ENCODE measurements around the gene STAT1.

STAT1 gene

DNA sequence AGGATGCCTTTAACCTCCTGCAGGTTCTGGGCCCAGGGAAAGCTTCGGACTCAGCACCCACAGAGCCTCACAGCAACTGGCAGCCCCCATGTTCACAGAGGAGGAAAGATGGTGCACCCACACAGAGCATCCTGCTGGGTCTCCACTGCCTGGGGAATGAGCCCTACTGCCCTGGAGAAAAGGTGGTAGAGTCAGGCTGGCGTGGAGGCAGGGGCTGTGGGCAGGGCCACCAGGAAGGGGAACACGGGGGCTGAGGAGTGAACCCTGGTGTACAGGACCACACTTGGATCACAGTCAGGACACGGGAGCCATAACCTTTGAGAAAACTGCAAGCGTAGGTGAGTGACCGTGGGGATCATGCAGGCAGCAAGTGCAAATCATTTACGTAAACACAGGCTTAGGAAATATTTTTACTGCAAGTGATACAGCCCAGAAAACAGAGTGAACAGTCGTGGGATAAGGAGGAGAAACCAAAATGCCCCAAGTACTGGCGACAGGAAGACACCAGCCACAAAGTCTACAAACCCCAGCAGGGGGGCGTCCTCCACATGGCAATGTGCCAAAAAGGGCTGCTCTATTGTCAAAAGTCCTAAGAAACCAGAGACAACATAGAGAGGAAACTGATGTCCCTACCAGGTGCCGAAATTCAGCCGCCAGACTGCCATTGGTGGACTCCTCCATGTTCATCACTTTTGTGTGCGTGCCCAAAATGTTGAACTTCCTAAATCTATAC is 27.6 kb downstream of the STAT1 start:
- ChIA-PET CTCF (interaction anchor here (1.6 to 3.1 kb wide), 2 partner anchors 12 to 39 kb away, joined by 5 to 11 read pairs; no protein-coding TSS in a partner anchor), POLR2A (no interaction called here)
- Histone ChIP-seq H3K4me1 (ENCODE audit: control extremely low read depth in 1 of 4, control insufficient read depth in 4 of 4, insufficient read depth in 4 of 4, low read length in 3 of 4) (peaks cover 0 to 22% (median 8%) of the 10 kb centered on the region in 4 experiments), H3K9me3 (ENCODE audit: control extremely low read depth in 1 of 5, control insufficient read depth in 4 of 5, insufficient read depth in 2 of 5, low read depth in 1 of 5, low read length in 4 of 5) (peaks cover 0 to 7% (median 0%) of the 10 kb centered on the region in 5 experiments), H3K27me3 (replicated peaks in 2 of 5; ENCODE audit: control insufficient read depth in 4 of 5, insufficient read depth in 5 of 5, low read length in 4 of 5) (no peaks in the 10 kb centered on the region), H3K4me3 (ENCODE audit: control insufficient read depth in 1 of 7, extremely low read depth in 1 of 7, insufficient read depth in 4 of 7, low read depth in 2 of 7, low read length in 6 of 7) (peak overlapping the region in 1 of 7 experiments; percentile 34), H3K36me3 (ENCODE audit: control insufficient read depth in 4 of 4, insufficient read depth in 4 of 4, low read length in 3 of 4) (peaks cover 38 to 98% (median 68%) of the 10 kb centered on the region in 4 experiments), H3K27ac (ENCODE audit: insufficient read depth in 1 of 2, low read depth in 1 of 2, low read length in 2 of 2, poor library complexity in 1 of 2, severe bottlenecking in 2 of 2) (no peak overlapping the region)
- 33% methylated on average over 9 of the region's 13 CpGs for WGBS (ENCODE audit: insufficient coverage)
- DNase-seq = peak; percentile 41 to 79 (median 77)

- POLR2A ChIA-PET = no interaction called here
- Histone ChIP-seq H3K27me3 (replicated peaks in 2 of 5; ENCODE audit: control insufficient read depth in 4 of 5, insufficient read depth in 5 of 5, low read length in 4 of 5) (no peaks in the 10 kb centered on the region), H3K9me3 (ENCODE audit: control extremely low read depth in 1 of 5, control insufficient read depth in 4 of 5, insufficient read depth in 2 of 5, low read depth in 1 of 5, low read length in 4 of 5) (peaks cover 0 to 7% (median 0%) of the 10 kb centered on the region in 5 experiments), H3K36me3 (ENCODE audit: control insufficient read depth in 4 of 4, insufficient read depth in 4 of 4, low read length in 3 of 4) (peaks cover 27 to 97% (median 59%) of the 10 kb centered on the region in 4 experiments), H3K4me3 (ENCODE audit: control insufficient read depth in 1 of 7, extremely low read depth in 1 of 7, insufficient read depth in 4 of 7, low read depth in 2 of 7, low read length in 6 of 7) (no peak overlapping the region), H3K4me1 (ENCODE audit: control extremely low read depth in 1 of 4, control insufficient read depth in 4 of 4, insufficient read depth in 4 of 4, low read length in 3 of 4) (peaks cover 5 to 40% (median 24%) of the 10 kb centered on the region in 4 experiments), H3K27ac (ENCODE audit: insufficient read depth in 1 of 2, low read depth in 1 of 2, low read length in 2 of 2, poor library complexity in 1 of 2, severe bottlenecking in 2 of 2) (no peak overlapping the region)
- DNase-seq = no peak
- 96% methylated on average over 5 of the region's 5 CpGs for WGBS (ENCODE audit: insufficient coverage)
- CTCF ChIA-PET = interaction anchor here (0.6 to 1.9 kb wide), 4 partner anchors 8 to 93 kb away, joined by 4 to 7 read pairs (median 4); no protein-coding TSS in a partner anchor
Measured at GRCh38 chr2:190984595-190984994, 29.4 kb downstream of the STAT1 start.

- no peak overlapping the region for H3K27ac ChIP-seq (ENCODE audit: insufficient read depth in 1 of 2, low read depth in 1 of 2, low read length in 2 of 2, poor library complexity in 1 of 2, severe bottlenecking in 2 of 2)
- DNase-seq = no peak
- H3K27me3 ChIP-seq (replicated peaks in 2 of 5; ENCODE audit: control insufficient read depth in 4 of 5, insufficient read depth in 5 of 5, low read length in 4 of 5) = no peaks in the 10 kb centered on the region
- no peak overlapping the region for H3K4me3 ChIP-seq (ENCODE audit: control insufficient read depth in 1 of 7, extremely low read depth in 1 of 7, insufficient read depth in 4 of 7, low read depth in 2 of 7, low read length in 6 of 7)
- H3K4me1 ChIP-seq (ENCODE audit: control extremely low read depth in 1 of 4, control insufficient read depth in 4 of 4, insufficient read depth in 4 of 4, low read length in 3 of 4) = peaks cover 5 to 55% (median 36%) of the 10 kb centered on the region in 4 experiments
- peaks cover 0 to 7% (median 0%) of the 10 kb centered on the region in 5 experiments for H3K9me3 ChIP-seq (ENCODE audit: control extremely low read depth in 1 of 5, control insufficient read depth in 4 of 5, insufficient read depth in 2 of 5, low read depth in 1 of 5, low read length in 4 of 5)
- ChIA-PET CTCF (interaction anchor here (0.8 to 2.6 kb wide), 4 partner anchors 13 to 55 kb away, joined by 3 to 7 read pairs (median 4); no protein-coding TSS in a partner anchor), POLR2A (interaction anchor here (0.6 kb wide), 1 partner anchor 104 kb away, joined by 3 read pairs; no protein-coding TSS in a partner anchor)
- peaks cover 29 to 97% (median 54%) of the 10 kb centered on the region in 4 experiments for H3K36me3 ChIP-seq (ENCODE audit: control insufficient read depth in 4 of 4, insufficient read depth in 4 of 4, low read length in 3 of 4)
- WGBS (ENCODE audit: insufficient coverage) = 98% methylated on average over 7 of the region's 8 CpGs
Measured at GRCh38 chr2:190982262-190983034, 31.5 kb downstream of the STAT1 start.

DNA sequence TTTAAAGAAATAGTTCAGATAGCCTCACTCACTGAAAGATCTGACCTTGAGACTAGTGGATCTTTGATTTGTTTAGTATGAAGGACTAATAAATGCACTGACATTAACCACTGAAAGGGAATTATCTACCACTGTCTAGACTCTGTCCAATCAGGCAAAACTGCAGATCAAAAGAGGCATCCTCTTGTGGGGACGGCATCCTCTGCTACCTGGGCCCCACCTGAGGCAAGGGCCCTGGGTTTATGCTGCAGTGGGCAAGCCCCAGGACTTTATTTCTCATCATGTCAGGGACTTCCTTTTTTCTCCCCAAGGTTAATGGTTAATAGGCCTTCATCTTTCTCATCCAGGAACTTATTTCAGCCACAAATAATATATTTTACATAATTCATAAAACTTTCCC is 32.2 kb downstream of the STAT1 start:
- Histone ChIP-seq H3K36me3 (ENCODE audit: control insufficient read depth in 4 of 4, insufficient read depth in 4 of 4, low read length in 3 of 4) (peaks cover 29 to 97% (median 53%) of the 10 kb centered on the region in 4 experiments), H3K27me3 (replicated peaks in 2 of 5; ENCODE audit: control insufficient read depth in 4 of 5, insufficient read depth in 5 of 5, low read length in 4 of 5) (no peaks in the 10 kb centered on the region)

GRCh38 chr2:190981333-190981732 is 32.6 kb downstream of the STAT1 start:
- Histone ChIP-seq H3K4me1 (ENCODE audit: control extremely low read depth in 1 of 4, control insufficient read depth in 4 of 4, insufficient read depth in 4 of 4, low read length in 3 of 4) (peaks cover 5 to 44% (median 33%) of the 10 kb centered on the region in 4 experiments), H3K4me3 (ENCODE audit: control insufficient read depth in 1 of 7, extremely low read depth in 1 of 7, insufficient read depth in 4 of 7, low read depth in 2 of 7, low read length in 6 of 7) (no peak overlapping the region), H3K27ac (ENCODE audit: insufficient read depth in 1 of 2, low read depth in 1 of 2, low read length in 2 of 2, poor library complexity in 1 of 2, severe bottlenecking in 2 of 2) (no peak overlapping the region), H3K27me3 (replicated peaks in 2 of 5; ENCODE audit: control insufficient read depth in 4 of 5, insufficient read depth in 5 of 5, low read length in 4 of 5) (no peaks in the 10 kb centered on the region), H3K9me3 (ENCODE audit: control extremely low read depth in 1 of 5, control insufficient read depth in 4 of 5, insufficient read depth in 2 of 5, low read depth in 1 of 5, low read length in 4 of 5) (peaks cover 0 to 7% (median 0%) of the 10 kb centered on the region in 5 experiments), H3K36me3 (ENCODE audit: control insufficient read depth in 4 of 4, insufficient read depth in 4 of 4, low read length in 3 of 4) (peaks cover 32 to 97% (median 56%) of the 10 kb centered on the region in 4 experiments)
- WGBS (ENCODE audit: insufficient coverage) = no CpG with 5 or more reads among the region's 6 CpGs
- ChIA-PET CTCF (interaction anchor here (0.5 to 2.6 kb wide), 4 partner anchors 14 to 74 kb away, joined by 3 to 7 read pairs (median 4); no protein-coding TSS in a partner anchor), POLR2A (no interaction called here)
- no peak for DNase-seq

More for the DNA sequence above, 32.2 kb downstream of the STAT1 start:
- DNase-seq = no peak
- Histone ChIP-seq H3K4me3 (ENCODE audit: control insufficient read depth in 1 of 7, extremely low read depth in 1 of 7, insufficient read depth in 4 of 7, low read depth in 2 of 7, low read length in 6 of 7) (no peak overlapping the region), H3K4me1 (ENCODE audit: control extremely low read depth in 1 of 4, control insufficient read depth in 4 of 4, insufficient read depth in 4 of 4, low read length in 3 of 4) (peaks cover 5 to 48% (median 35%) of the 10 kb centered on the region in 4 experiments), H3K27ac (ENCODE audit: insufficient read depth in 1 of 2, low read depth in 1 of 2, low read length in 2 of 2, poor library complexity in 1 of 2, severe bottlenecking in 2 of 2) (no peak overlapping the region), H3K9me3 (ENCODE audit: control extremely low read depth in 1 of 5, control insufficient read depth in 4 of 5, insufficient read depth in 2 of 5, low read depth in 1 of 5, low read length in 4 of 5) (peaks cover 0 to 7% (median 0%) of the 10 kb centered on the region in 5 experiments)
- ChIA-PET POLR2A (no interaction called here), CTCF (interaction anchor here (0.8 to 2.6 kb wide), 4 partner anchors 14 to 56 kb away, joined by 3 to 7 read pairs (median 4); no protein-coding TSS in a partner anchor)
- 100% methylated on average over 1 of the region's 1 CpG for WGBS (ENCODE audit: insufficient coverage)

DNA sequence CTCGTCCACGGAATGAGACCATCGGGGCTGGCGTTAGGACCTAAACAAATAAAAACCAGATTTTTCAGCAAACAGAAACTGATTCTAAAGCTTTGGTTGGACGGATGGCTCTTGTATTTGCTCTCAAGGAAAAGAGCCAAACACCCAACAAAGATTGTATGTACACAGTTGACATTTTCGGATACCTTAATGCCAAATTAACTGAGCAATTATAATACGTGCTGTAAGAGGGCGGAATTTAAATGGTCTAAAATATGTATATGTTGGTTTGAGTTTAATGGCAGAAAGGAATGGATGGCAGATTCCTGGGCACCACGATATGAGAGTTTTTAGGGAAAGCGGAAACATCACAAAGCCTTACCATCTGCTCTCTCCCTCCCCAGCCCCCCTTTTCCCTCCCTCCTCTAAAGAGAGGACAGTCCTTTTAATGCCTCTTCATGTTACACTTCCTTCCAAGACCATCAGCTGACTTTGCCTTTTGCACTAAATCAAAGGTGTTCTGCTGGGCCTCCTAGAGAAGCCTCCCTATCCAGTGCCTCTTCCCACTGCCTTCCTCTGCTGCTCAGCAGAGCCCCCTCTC is 33.3 kb downstream of the STAT1 start:
- Histone ChIP-seq H3K9me3 (ENCODE audit: control extremely low read depth in 1 of 5, control insufficient read depth in 4 of 5, insufficient read depth in 2 of 5, low read depth in 1 of 5, low read length in 4 of 5) (peaks cover 0 to 7% (median 0%) of the 10 kb centered on the region in 5 experiments), H3K4me1 (ENCODE audit: control extremely low read depth in 1 of 4, control insufficient read depth in 4 of 4, insufficient read depth in 4 of 4, low read length in 3 of 4) (peaks cover 5 to 38% (median 30%) of the 10 kb centered on the region in 4 experiments), H3K4me3 (ENCODE audit: control insufficient read depth in 1 of 7, extremely low read depth in 1 of 7, insufficient read depth in 4 of 7, low read depth in 2 of 7, low read length in 6 of 7) (peak overlapping the region in 3 of 7 experiments; percentile 48 to 63 (median 48)), H3K36me3 (ENCODE audit: control insufficient read depth in 4 of 4, insufficient read depth in 4 of 4, low read length in 3 of 4) (peaks cover 35 to 97% (median 56%) of the 10 kb centered on the region in 4 experiments), H3K27me3 (replicated peaks in 2 of 5; ENCODE audit: control insufficient read depth in 4 of 5, insufficient read depth in 5 of 5, low read length in 4 of 5) (no peaks in the 10 kb centered on the region), H3K27ac (ENCODE audit: insufficient read depth in 1 of 2, low read depth in 1 of 2, low read length in 2 of 2, poor library complexity in 1 of 2, severe bottlenecking in 2 of 2) (peak overlapping the region in 1 of 2 experiments; percentile 79)
- CTCF ChIA-PET = interaction anchor here (0.5 to 2.7 kb wide), 7 partner anchors 9 to 73 kb away, joined by 3 to 10 read pairs (median 4); no protein-coding TSS in a partner anchor
- DNase-seq = no peak
- POLR2A ChIA-PET = interaction anchor here (1.2 to 1.7 kb wide), 2 partner anchors 10 to 39 kb away, joined by 4 to 12 read pairs; no protein-coding TSS in a partner anchor
- 76% methylated on average over 9 of the region's 10 CpGs for WGBS (ENCODE audit: insufficient coverage)
